IMR-90 (cell line): ENCODE measurements around the gene DGAT2L6. TPM values are rescaled to one million over a fixed set of nuclear protein-coding genes. Genes with fewer than 3 reads are reported as not detected.

ENCODE experiments used
- ATAC-seq: fragments of 200-7000 bp; cut with Tn5 transposase; 2 replicates; pipeline ENCODE4 v1.9.1; 2020; ENCODE audit warnings: low read depth, mild to moderate bottlenecking, moderate library complexity
- BruUV-seq: library from RNA; stranded (reverse); fragments of 400-500 nt; replicated peaks from 2 replicates; lab custom pipeline; 2021; lab: Mats Ljungman, UMichigan
- CTCF ChIA-PET: fragments of 300-600 bp; formaldehyde crosslinking; extraction: SDS; loops from one replicate; lab custom pipeline; 2021; ENCODE audit warnings: antibody characterized with exemption; lab: Yijun Ruan, JAX
- POLR2A ChIA-PET: fragments of 300-600 bp; sonication (Branson Sonifier 250); formaldehyde crosslinking; loops from one replicate; lab custom pipeline; 2022; ENCODE audit warnings: antibody characterized with exemption; ENCODE audit not compliant: unreplicated experiment; lab: Charles Lee
- DNase-seq: peaks from one replicate; pipeline ENCODE4 v3.0.0; 2013
- H2AFZ ChIP-seq: replicated peaks from 2 replicates; pipeline ENCODE3; 2013; ENCODE audit warnings: low read length, mild to moderate bottlenecking; ENCODE audit not compliant: poor library complexity
- H2AK5ac ChIP-seq: 2 replicates; pipeline ENCODE4 v1.6.1; 2013; ENCODE audit warnings: low read depth, low read length, inconsistent platforms
- H2AK9ac ChIP-seq: replicated peaks from 2 replicates; pipeline ENCODE3; 2013; ENCODE audit warnings: mild to moderate bottlenecking, low read depth, low read length, moderate library complexity; ENCODE audit not compliant: poor library complexity
- H2BK120ac ChIP-seq: 2 replicates; pipeline ENCODE4 v1.6.1; 2013; ENCODE audit warnings: low read depth, low read length, inconsistent platforms
- H2BK15ac ChIP-seq: 3 replicates; pipeline ENCODE4 v1.6.1; 2013; ENCODE audit warnings: low read depth, low read length, inconsistent platforms
- H2BK20ac ChIP-seq: 2 replicates; pipeline ENCODE4 v1.6.1; 2013; ENCODE audit warnings: low read depth, mild to moderate bottlenecking, inconsistent platforms, low read length, moderate library complexity
- H2BK5ac ChIP-seq: 2 replicates; pipeline ENCODE4 v1.6.1; 2013; ENCODE audit warnings: mild to moderate bottlenecking, low read depth, low read length, inconsistent platforms; ENCODE audit not compliant: poor library complexity, severe bottlenecking
- H3K14ac ChIP-seq: replicated peaks from 2 replicates; pipeline ENCODE4 v1.6.1; 2013; ENCODE audit warnings: low read depth, low read length, inconsistent platforms
- H3K18ac ChIP-seq: 2 replicates; pipeline ENCODE4 v1.6.1; 2013; ENCODE audit warnings: low read depth, low read length, control low read depth
- H3K23ac ChIP-seq: 2 replicates; pipeline ENCODE4 v1.6.1; 2013; ENCODE audit warnings: low read depth, low read length, inconsistent platforms
- H3K27ac ChIP-seq: 2 replicates; pipeline ENCODE4 v1.5.1; 2013; ENCODE audit warnings: mild to moderate bottlenecking, control low read depth, low read length; ENCODE audit not compliant: insufficient read depth
- H3K27me3 ChIP-seq: 2 replicates; pipeline ENCODE4 v1.6.1; 2013; ENCODE audit warnings: low read length; ENCODE audit not compliant: control insufficient read depth, insufficient read depth
- H3K36me3 ChIP-seq: 2 replicates; pipeline ENCODE4 v1.6.1; 2013; ENCODE audit warnings: low read length, mixed read lengths; ENCODE audit not compliant: control insufficient read depth, insufficient read depth
- H3K4ac ChIP-seq: 2 replicates; pipeline ENCODE4 v1.6.1; 2013; ENCODE audit warnings: low read depth, low read length, inconsistent platforms
- H3K4me1 ChIP-seq: 2 replicates; pipeline ENCODE4 v1.6.1; 2013; ENCODE audit warnings: low read length, mixed read lengths; ENCODE audit not compliant: control insufficient read depth, insufficient read depth
- H3K4me2 ChIP-seq: 2 replicates; pipeline ENCODE4 v1.6.1; 2013; ENCODE audit warnings: low read depth, mild to moderate bottlenecking, control low read depth, low read length, moderate library complexity
- H3K4me3 ChIP-seq: 2 replicates; pipeline ENCODE4 v1.5.1; 2013; ENCODE audit warnings: low read depth, mild to moderate bottlenecking, control low read depth, low read length, moderate library complexity; ENCODE audit not compliant: insufficient read depth
- H3K56ac ChIP-seq: 2 replicates; pipeline ENCODE4 v1.6.1; 2013; ENCODE audit warnings: low read length, inconsistent platforms; ENCODE audit not compliant: insufficient read depth; ENCODE audit errors: extremely low read depth
- H3K79me1 ChIP-seq, 2 experiments: 2 replicates each; pipeline ENCODE4 v1.6.1; 2013; ENCODE audit warnings: low read length in 2 of 2, inconsistent platforms in 1 of 2, low read depth in 1 of 2
- H3K9ac ChIP-seq: 2 replicates; pipeline ENCODE4 v1.6.1; 2013; ENCODE audit warnings: low read depth, low read length, control low read depth
- H3K9me1 ChIP-seq: 2 replicates; pipeline ENCODE4 v1.6.1; 2013; ENCODE audit warnings: low read length, inconsistent platforms; ENCODE audit not compliant: insufficient read depth
- H3K9me3 ChIP-seq: 2 replicates; pipeline ENCODE4 v1.6.1; 2013; ENCODE audit warnings: low read length; ENCODE audit not compliant: control insufficient read depth, insufficient read depth
- H4K20me1 ChIP-seq: 2 replicates; pipeline ENCODE4 v1.6.1; 2013; ENCODE audit warnings: low read length, inconsistent platforms; ENCODE audit not compliant: insufficient read depth
- H4K5ac ChIP-seq: 2 replicates; pipeline ENCODE4 v1.6.1; 2013; ENCODE audit warnings: mild to moderate bottlenecking, low read depth, low read length, control low read depth
- H4K8ac ChIP-seq, 2 experiments: 2 replicates each; pipeline ENCODE4 v1.6.1; 2013; ENCODE audit warnings: low read depth in 2 of 2, low read length in 2 of 2, control low read depth in 1 of 2, inconsistent platforms in 1 of 2
- H4K91ac ChIP-seq: 2 replicates; pipeline ENCODE4 v1.6.1; 2013; ENCODE audit warnings: low read depth, low read length, inconsistent platforms; ENCODE audit not compliant: insufficient read depth
- MAFK ChIP-seq: IDR thresholded peaks from 2 replicates; pipeline ENCODE4 v1.6.1; 2012; ENCODE audit warnings: low read depth, low read length, improper control_type of control experiment
- RCOR1 ChIP-seq: IDR thresholded peaks from 2 replicates; pipeline ENCODE4 v1.6.1; 2012; ENCODE audit warnings: mild to moderate bottlenecking, low read length, improper control_type of control experiment; ENCODE audit not compliant: insufficient replicate concordance
- SMC3 ChIP-seq: fragments of 150-350 bp; IDR thresholded peaks from 2 replicates; pipeline ENCODE4 v1.6.1; 2016; ENCODE audit warnings: low read depth, mild to moderate bottlenecking, antibody characterized with exemption, low read length, moderate library complexity
- WGBS, 2 experiments: methylation state at CpG; one replicate each; pipeline versions ENCODE4 v1.1.5 to v1.1.7; 2013; ENCODE audit warnings: missing lambda C conversion rate in 2 of 2; ENCODE audit not compliant: insufficient read length in 1 of 2; ENCODE audit errors: extremely low coverage in 2 of 2; 5-methylcytosine and 5-hydroxymethylcytosine counted together
- dilution Hi-C: fragments of 300-500 bp; cut with HindIII; formaldehyde crosslinking; loops from one replicate; pipeline ENCODE4 v1.14.3; 2018; ENCODE audit warnings: low sequenced_read_pairs; ENCODE audit not compliant: unreplicated experiment
- in situ Hi-C: fragments of 300-500 bp; cut with MboI; formaldehyde crosslinking; loops from 3 replicates; pipeline ENCODE4 v1.14.3; 2019; ENCODE audit warnings: low sequenced_read_pairs, inconsistent platforms, mixed read lengths
- intact Hi-C: fragments of 100-400 bp; cut with micrococcal nuclease; formaldehyde crosslinking; loops from 2 replicates; pipeline ENCODE4 v1.10.0; 2022
- polyA plus RNA-seq, 3 experiments: library from polyadenylated mRNA; depleted of rRNA; stranded (reverse); fragments of >200 nt; gene quantifications; 2 replicates each; pipeline ENCODE4 v1.2.3, GENCODE V29; 2012; ENCODE audit warnings: low replicate concordance in 1 of 3
- total RNA-seq: library from RNA; depleted of rRNA; stranded (reverse); fragments of >200 nt; gene quantifications from 2 replicates; pipeline ENCODE4 v1.2.3, GENCODE V29; 2012

Gene DGAT2L6
- total and polyA plus RNA-seq, 2 of the 4 experiments (the other 2 are of a cell fraction) = not detected

DNA sequence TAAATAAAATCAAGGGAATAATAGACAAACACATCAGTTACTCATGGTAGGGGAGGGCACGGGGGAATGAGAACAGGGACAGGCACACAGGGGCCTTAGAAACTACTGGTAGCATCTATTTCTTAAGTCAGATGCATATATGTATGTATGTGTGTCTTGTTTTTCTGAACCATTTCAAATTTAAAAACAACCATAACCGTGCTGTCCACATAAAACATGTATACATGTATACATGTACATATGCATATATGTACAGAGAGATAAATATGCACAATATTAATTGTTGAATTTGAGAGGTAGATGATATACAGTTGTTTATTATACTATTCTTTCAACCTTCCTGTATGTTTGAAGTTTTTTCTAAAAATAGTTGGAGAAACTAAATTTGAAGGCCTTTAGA lies 49.4 kb downstream of the DGAT2L6 start:
- no peak overlapping the region for H4K91ac ChIP-seq
- H3K56ac ChIP-seq = no peak overlapping the region
- no TSS peak for BruUV-seq
- H2BK20ac ChIP-seq = no peak overlapping the region
- no peak overlapping the region for H4K5ac ChIP-seq
- no peaks in the 10 kb centered on the region for H3K9me3 ChIP-seq
- no peaks in the 10 kb centered on the region for H3K36me3 ChIP-seq
- H3K4me2 ChIP-seq = no peak overlapping the region
- H3K9ac ChIP-seq = no peak overlapping the region
- H2BK120ac ChIP-seq = no peak overlapping the region
- H2AK9ac ChIP-seq = no peak overlapping the region
- H3K79me1 ChIP-seq = no peaks in the 10 kb centered on the region
- no peak overlapping the region for H3K14ac ChIP-seq
- POLR2A ChIA-PET = no interaction called here
- H4K20me1 ChIP-seq = no peaks in the 10 kb centered on the region
- H2AK5ac ChIP-seq = no peak overlapping the region
- no peaks in the 10 kb centered on the region for H3K4me1 ChIP-seq
- intact Hi-C loops = no loop called here
- H3K27ac ChIP-seq = no peak overlapping the region
- H4K8ac ChIP-seq = no peak overlapping the region
- ATAC-seq (no peak), DNase-seq (no peak)
- in situ Hi-C loops = no loop called here
- H3K18ac ChIP-seq = no peak overlapping the region
- dilution Hi-C loops = no loop called here
- no peak overlapping the region for H2AFZ ChIP-seq
- no peaks in the 10 kb centered on the region for H3K9me1 ChIP-seq
- no peak for TF ChIP-seq SMC3
- no peak for TF ChIP-seq RCOR1
- no peak for TF ChIP-seq MAFK
- H3K4me3 ChIP-seq = no peak overlapping the region
- WGBS, 2 experiments = no CpG with 5 or more reads among the region's 2 CpGs
- H3K4ac ChIP-seq = no peak overlapping the region
- H3K23ac ChIP-seq = no peak overlapping the region
- H2BK15ac ChIP-seq = no peak overlapping the region
- CTCF ChIA-PET = no interaction called here
- no peak overlapping the region for H2BK5ac ChIP-seq
- H3K27me3 ChIP-seq = peaks cover 3% of the 10 kb centered on the region
